Ectodermal cell (in vitro differentiated cells): ENCODE data around the gene LAMA2.

Source experiments
- H3K27ac ChIP-seq: 2 replicates; pipeline ENCODE4 v1.7.0; 2013; ENCODE audit warnings: mild to moderate bottlenecking, low read depth, low read length; ENCODE audit not compliant: insufficient read depth, poor library complexity, severe bottlenecking
- H3K27me3 ChIP-seq: 2 replicates; pipeline ENCODE4 v1.7.0; 2013; ENCODE audit warnings: mild to moderate bottlenecking, low read length; ENCODE audit not compliant: insufficient read depth, control insufficient read depth, poor library complexity, severe bottlenecking
- H3K36me3 ChIP-seq: one replicate; pipeline ENCODE4 v1.7.0; 2013; ENCODE audit warnings: low read length; ENCODE audit not compliant: control insufficient read depth, insufficient read depth
- H3K4me1 ChIP-seq: one replicate; pipeline ENCODE4 v1.7.0; 2013; ENCODE audit warnings: low read length; ENCODE audit not compliant: control insufficient read depth, insufficient read depth
- H3K4me3 ChIP-seq: 2 replicates; pipeline ENCODE4 v1.7.0; 2013; ENCODE audit warnings: low read depth, low read length, control low read depth; ENCODE audit not compliant: insufficient read depth
- H3K9me3 ChIP-seq: 2 replicates; pipeline ENCODE4 v1.7.0; 2013; ENCODE audit warnings: mild to moderate bottlenecking, low read length, moderate library complexity; ENCODE audit not compliant: control insufficient read depth
- WGBS, 2 experiments: methylation state at CpG; one replicate each; pipeline ENCODE4 v1.1.7; 2013; ENCODE audit warnings: missing lambda C conversion rate in 2 of 2; 5-methylcytosine and 5-hydroxymethylcytosine counted together

LAMA2 gene

DNA sequence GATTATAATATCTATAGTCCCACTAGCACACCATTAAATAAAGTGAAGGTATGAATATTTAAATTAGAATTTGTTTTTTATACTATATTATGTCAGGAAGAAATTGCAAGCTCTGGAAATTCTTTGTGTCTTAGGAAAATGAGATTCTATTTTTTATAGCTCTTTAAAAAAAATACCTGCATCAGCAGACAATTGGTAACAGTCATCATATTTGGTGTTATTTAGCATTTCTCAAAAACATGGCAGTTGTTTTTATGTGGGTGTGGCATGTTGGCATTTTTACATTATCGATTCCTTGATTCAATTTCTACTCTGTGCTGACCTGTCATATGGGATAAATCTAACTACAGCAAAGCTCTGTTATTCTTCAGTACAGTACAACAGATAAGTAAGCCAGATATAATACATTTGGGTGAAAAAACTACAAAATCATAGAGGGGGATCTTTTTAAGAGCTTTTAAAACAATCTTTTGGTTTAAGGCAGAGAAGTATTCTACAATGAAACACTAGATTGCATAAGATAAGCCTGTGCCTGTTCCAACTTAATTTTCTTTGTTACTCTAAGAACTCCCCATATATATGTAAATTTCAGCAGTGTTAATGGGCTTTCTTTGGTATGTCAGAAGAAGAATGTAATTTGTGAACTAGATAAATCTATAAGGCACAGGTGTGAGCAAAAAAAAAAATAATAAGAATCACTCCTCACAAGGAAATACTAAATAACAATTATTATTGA, 71.5 kb downstream of the LAMA2 start:
- 100% methylated on average over 1 of the region's 1 CpG; no CpG with 5 or more reads in 1 of the 2 experiments for WGBS, 2 experiments
- no peaks in the 10 kb centered on the region for H3K9me3 ChIP-seq

DNA sequence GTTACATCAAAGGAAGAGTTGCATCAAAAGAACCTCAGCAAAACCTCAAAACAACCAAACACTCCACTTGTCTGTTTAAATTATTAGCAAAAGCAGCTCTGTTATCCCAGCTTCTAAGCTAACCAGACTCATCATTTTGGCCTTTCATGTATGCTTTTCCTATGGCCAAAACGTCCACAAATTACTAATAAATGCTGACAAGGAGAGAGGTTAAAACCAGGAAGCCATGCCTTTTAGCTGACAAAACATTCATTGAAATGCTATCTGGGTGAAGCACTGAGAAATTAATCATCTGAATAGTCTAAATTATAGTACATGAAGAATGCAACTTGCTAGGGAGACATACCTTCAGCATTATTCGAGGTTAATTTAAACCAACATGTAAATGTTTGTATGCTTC, 80.6 kb downstream of the LAMA2 start:
- H3K27ac ChIP-seq, result no peak overlapping the region
- no peaks in the 10 kb centered on the region for H3K27me3 ChIP-seq
- H3K36me3 ChIP-seq, result no peaks in the 10 kb centered on the region
- no peaks in the 10 kb centered on the region for H3K9me3 ChIP-seq
- no peaks in the 10 kb centered on the region for H3K4me1 ChIP-seq
- H3K4me3 ChIP-seq, result no peak overlapping the region
- 70 to 74% methylated on average over 2 of the region's 2 CpGs for WGBS, 2 experiments

More for the DNA sequence above, 71.5 kb downstream of the LAMA2 start:
- Histone ChIP-seq H3K4me3 (no peak overlapping the region), H3K4me1 (no peaks in the 10 kb centered on the region), H3K27me3 (no peaks in the 10 kb centered on the region), H3K36me3 (no peaks in the 10 kb centered on the region), H3K27ac (no peak overlapping the region)

DNA sequence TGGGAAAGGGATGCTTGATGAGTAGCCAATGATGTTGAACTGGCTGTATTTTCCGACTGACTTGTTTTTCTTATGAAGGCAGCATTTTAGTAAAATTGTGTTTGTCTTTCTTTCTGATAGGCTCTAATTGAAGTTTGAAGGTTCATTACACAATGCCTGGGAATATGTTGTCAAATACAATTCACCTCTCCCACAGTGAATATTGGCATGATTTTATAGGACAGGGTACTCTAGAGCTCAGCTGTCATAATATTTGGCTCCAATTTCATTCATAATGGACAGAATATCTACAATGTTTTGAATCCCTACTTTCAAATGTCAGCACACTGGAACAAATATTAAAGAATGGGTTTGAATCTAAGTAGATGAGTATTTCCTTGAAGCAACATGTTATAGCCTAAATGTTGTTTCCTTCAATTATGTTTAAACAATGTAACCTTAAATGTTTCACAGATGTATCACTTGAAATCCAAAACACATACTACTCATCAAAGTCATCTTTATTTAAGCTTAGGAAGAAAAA, 81.4 kb downstream of the LAMA2 start:
- H3K27me3 ChIP-seq, result no peaks in the 10 kb centered on the region
- 73 to 93% methylated on average over 1 of the region's 1 CpG for WGBS, 2 experiments
- no peak overlapping the region for H3K27ac ChIP-seq
- H3K36me3 ChIP-seq, result no peaks in the 10 kb centered on the region
- H3K4me1 ChIP-seq, result no peaks in the 10 kb centered on the region
- no peak overlapping the region for H3K4me3 ChIP-seq
- no peaks in the 10 kb centered on the region for H3K9me3 ChIP-seq

DNA sequence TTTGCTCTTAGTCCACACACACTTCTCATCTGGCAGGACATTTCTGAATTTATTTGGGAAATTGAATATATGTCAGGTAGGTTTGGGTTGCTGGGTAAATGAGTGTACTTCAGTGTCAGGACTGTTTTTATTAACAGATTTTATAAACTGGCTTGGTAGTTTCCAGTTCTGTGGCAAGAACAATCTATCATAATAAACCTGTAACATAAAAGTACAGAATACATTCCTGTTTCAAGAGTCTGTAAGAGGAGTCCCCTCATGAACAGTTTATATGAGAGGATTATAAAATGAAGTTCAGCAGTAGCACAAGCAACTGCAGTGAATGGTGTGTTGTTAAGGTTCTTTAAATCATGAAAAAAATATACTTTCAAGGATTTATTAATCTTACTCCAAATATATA, 81.8 kb downstream of the LAMA2 start:
- H3K9me3 ChIP-seq, result no peaks in the 10 kb centered on the region
- H3K4me1 ChIP-seq, result no peaks in the 10 kb centered on the region
- H3K36me3 ChIP-seq, result no peaks in the 10 kb centered on the region
- no peak overlapping the region for H3K27ac ChIP-seq
- H3K4me3 ChIP-seq, result no peak overlapping the region
- H3K27me3 ChIP-seq, result no peaks in the 10 kb centered on the region

DNA sequence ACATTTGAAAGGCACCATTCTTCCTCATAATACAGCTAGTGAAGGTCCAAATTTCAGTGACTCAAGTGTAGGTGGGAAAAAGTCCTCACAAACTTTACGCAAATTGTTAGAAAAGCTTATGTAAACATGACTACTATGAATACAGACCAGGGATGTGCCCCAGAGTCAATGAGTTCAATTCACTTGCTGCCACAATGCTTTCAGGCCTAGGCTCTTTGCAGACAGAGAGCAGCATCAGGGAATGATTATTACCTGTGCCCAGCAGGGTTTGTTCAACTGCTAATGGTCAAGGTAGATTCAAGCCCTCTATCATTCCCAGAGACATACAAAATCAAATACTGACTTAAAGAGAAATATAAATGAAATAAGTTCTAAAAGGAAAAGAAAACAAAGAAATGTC, 84.0 kb downstream of the LAMA2 start:
- Histone ChIP-seq H3K4me1 (no peaks in the 10 kb centered on the region), H3K27me3 (no peaks in the 10 kb centered on the region), H3K4me3 (no peak overlapping the region), H3K9me3 (no peaks in the 10 kb centered on the region), H3K36me3 (no peaks in the 10 kb centered on the region), H3K27ac (no peak overlapping the region)
- WGBS, 2 experiments, result 100% methylated on average over 1 of the region's 1 CpG

DNA sequence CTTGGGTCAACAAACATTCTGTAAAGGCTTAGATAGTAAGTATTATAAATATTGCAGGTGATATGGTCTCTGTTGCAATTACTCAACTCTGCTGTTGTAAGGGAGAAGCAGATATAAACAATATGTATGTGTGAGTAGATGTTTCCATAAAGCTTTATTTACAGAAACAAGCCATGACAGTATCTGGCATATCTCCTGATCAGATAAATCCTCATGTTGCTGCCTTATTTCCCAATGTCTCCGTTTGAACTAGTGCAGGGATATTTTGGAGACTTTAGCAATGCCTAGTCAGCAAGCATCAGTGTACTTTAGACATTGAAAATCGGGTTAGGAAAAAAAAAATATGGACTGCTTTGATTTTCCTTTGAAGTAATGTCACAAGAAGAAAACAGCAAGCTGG, 96.1 kb downstream of the LAMA2 start:
- Histone ChIP-seq H3K36me3 (no peaks in the 10 kb centered on the region), H3K27me3 (no peaks in the 10 kb centered on the region), H3K27ac (no peak overlapping the region), H3K9me3 (no peaks in the 10 kb centered on the region), H3K4me1 (no peaks in the 10 kb centered on the region), H3K4me3 (no peak overlapping the region)
- 86 to 92% methylated on average over 2 of the region's 2 CpGs for WGBS, 2 experiments

DNA sequence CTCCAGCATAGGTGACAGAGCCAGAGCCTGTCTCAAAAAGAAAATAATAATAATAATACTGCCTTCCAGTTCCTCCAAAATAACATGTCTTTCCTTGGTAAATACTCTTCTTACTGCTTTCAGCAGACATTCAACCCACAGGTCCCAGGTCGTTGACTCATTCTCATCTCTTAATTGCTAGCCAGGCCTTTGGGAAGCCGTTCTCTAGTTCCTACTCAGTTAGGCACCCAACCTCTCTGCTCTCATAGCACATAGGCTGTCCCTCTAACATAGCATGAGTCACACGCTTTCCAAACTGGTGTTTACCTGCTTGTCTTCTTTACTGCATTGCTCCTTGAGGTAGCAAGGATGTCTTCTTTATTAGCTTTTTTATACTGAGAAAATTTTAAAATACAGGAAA, 98.8 kb downstream of the LAMA2 start:
- Histone ChIP-seq H3K36me3 (no peaks in the 10 kb centered on the region), H3K9me3 (no peaks in the 10 kb centered on the region), H3K4me1 (no peaks in the 10 kb centered on the region), H3K27me3 (no peaks in the 10 kb centered on the region), H3K27ac (no peak overlapping the region), H3K4me3 (no peak overlapping the region)
- WGBS, 2 experiments, result 80 to 89% methylated on average over 3 of the region's 3 CpGs

DNA sequence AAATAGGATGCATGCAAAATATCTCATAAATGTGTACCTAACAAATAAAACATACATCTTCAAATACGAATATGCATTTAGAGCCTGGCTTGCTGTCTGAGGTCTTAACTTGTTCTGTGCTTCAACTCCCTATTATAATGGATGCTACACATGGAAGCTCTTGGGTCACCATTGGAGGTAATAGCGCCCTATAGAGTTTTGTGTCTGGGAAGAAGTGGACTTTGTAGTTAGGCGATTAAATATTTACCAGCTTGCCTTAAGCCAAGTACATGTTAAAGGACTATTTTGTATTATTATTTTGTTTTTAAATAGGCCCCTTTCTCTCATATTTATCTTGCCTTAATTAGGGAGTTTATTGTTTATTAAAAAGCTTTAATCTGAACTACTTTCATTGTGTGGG, 107.4 kb downstream of the LAMA2 start:
- no peaks in the 10 kb centered on the region for H3K9me3 ChIP-seq
- H3K4me1 ChIP-seq, result no peaks in the 10 kb centered on the region
- H3K27ac ChIP-seq, result no peak overlapping the region
- WGBS, 2 experiments, result 78 to 80% methylated on average over 3 of the region's 3 CpGs
- H3K4me3 ChIP-seq, result no peak overlapping the region
- H3K27me3 ChIP-seq, result no peaks in the 10 kb centered on the region
- no peaks in the 10 kb centered on the region for H3K36me3 ChIP-seq

DNA sequence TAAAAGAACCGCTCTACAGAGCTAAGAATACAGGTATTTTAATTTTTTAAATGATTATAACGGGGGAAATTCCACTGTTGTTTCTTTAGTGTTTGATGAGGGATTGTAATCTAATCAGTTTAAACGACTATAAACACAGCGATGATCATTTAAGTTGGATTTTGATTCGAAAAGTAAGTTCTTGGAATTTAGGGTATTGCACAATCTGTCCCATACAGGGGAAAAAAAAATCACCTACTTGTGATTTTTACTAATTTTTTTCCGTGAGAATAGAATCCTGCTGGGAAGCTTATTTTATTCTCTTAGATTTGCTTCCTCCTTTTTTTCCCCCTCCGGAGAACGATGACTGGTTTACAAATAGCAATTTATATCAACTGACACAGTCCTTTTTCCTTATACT, 108.0 kb downstream of the LAMA2 start:
- Histone ChIP-seq H3K9me3 (no peaks in the 10 kb centered on the region), H3K4me3 (no peak overlapping the region), H3K27me3 (no peaks in the 10 kb centered on the region), H3K36me3 (no peaks in the 10 kb centered on the region), H3K27ac (no peak overlapping the region), H3K4me1 (no peaks in the 10 kb centered on the region)
- WGBS, 2 experiments, result 91 to 97% methylated on average over 8 of the region's 8 CpGs

DNA sequence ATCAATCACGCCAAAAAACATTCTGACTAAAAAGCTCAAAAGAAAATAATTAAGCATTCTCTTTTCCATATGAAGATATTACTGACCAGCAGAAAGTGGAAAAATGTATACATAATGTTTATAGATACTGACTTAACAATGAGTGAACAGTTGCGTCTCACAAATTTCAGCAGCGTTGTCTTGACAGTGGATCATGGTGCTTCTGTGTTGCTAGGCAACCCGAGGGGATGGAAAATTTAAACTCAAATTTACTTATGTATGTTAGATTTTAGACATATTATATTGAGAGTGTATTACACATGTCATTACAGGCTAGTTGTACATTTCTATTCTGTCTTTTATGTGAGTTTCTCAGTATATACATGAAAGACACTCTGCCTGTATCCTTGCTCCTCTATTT, 110.2 kb downstream of the LAMA2 start:
- no peaks in the 10 kb centered on the region for H3K36me3 ChIP-seq
- no peak overlapping the region for H3K4me3 ChIP-seq
- no peaks in the 10 kb centered on the region for H3K9me3 ChIP-seq
- no peaks in the 10 kb centered on the region for H3K4me1 ChIP-seq
- H3K27ac ChIP-seq, result no peak overlapping the region
- WGBS, 2 experiments, result 84 to 98% methylated on average over 3 to 4 of the region's 4 CpGs
- no peaks in the 10 kb centered on the region for H3K27me3 ChIP-seq
